Measurements from ENCODE around the gene CLPTM1.
"Not testable (repeated sequence)": the region's sequence is repeated elsewhere in the genome, so short reads cannot be mapped to it uniquely, and the experiment has no call there.

Gene CLPTM1

GRCh38 chr19:44913512-44914432, 41.4 kb upstream of the CLPTM1 start:
- peak overlapping the region; percentile 36 for H3K4me3 ChIP-seq (ENCODE audit: insufficient read depth, low read depth, low read length)
- H3K27ac ChIP-seq (ENCODE audit: insufficient read depth, low read depth, low read length, poor library complexity, severe bottlenecking); H3K36me3 ChIP-seq (ENCODE audit: control insufficient read depth, insufficient read depth, low read length); H3K4me1 ChIP-seq (ENCODE audit: control insufficient read depth, insufficient read depth, low read length); H3K27me3 ChIP-seq (ENCODE audit: control insufficient read depth, insufficient read depth, low read length, poor library complexity, severe bottlenecking); H3K9me3 ChIP-seq (ENCODE audit: control insufficient read depth, low read length): not testable (repeated sequence)
- 59 to 61% methylated on average over 23 of the region's 23 CpGs for WGBS, 2 experiments

- 2 to 4% methylated on average over 25 to 27 of the region's 28 CpGs for WGBS, 2 experiments
- Histone ChIP-seq H3K27ac (ENCODE audit: insufficient read depth, low read depth, low read length, poor library complexity, severe bottlenecking) (peak within 1 kb of the TSS; percentile 22), H3K4me3 (ENCODE audit: insufficient read depth, low read depth, low read length) (peak within 1 kb of the TSS; percentile 36)
- H3K4me1 ChIP-seq (ENCODE audit: control insufficient read depth, insufficient read depth, low read length); H3K9me3 ChIP-seq (ENCODE audit: control insufficient read depth, low read length); H3K36me3 ChIP-seq (ENCODE audit: control insufficient read depth, insufficient read depth, low read length); H3K27me3 ChIP-seq (ENCODE audit: control insufficient read depth, insufficient read depth, low read length, poor library complexity, severe bottlenecking): not testable (repeated sequence)
Observed at GRCh38 chr19:44914433-44915206, 40.6 kb upstream of the CLPTM1 start, which contains the start of gene APOC1. Gene APOC1, plus strand, starts transcription at chr19:44914608. Its CDS starts 284 bp downstream, at chr19:44914892.

- H3K27ac ChIP-seq (ENCODE audit: insufficient read depth, low read depth, low read length, poor library complexity, severe bottlenecking) = no peak overlapping the region
- WGBS, 2 experiments = 92 to 93% methylated on average over 8 of the region's 8 CpGs
Observed at GRCh38 chr19:44924243-44924725, 30.9 kb upstream of the CLPTM1 start.

GRCh38 chr19:44925114-44925891, 29.9 kb upstream of the CLPTM1 start:
- WGBS, 2 experiments = 87 to 90% methylated on average over 7 to 8 of the region's 8 CpGs

More at GRCh38 chr19:44924243-44924725, 30.9 kb upstream of the CLPTM1 start:
- Histone ChIP-seq H3K27me3 (ENCODE audit: control insufficient read depth, insufficient read depth, low read length, poor library complexity, severe bottlenecking) (no peaks in the 10 kb centered on the region), H3K9me3 (ENCODE audit: control insufficient read depth, low read length) (no peaks in the 10 kb centered on the region), H3K4me1 (ENCODE audit: control insufficient read depth, insufficient read depth, low read length) (no peaks in the 10 kb centered on the region), H3K36me3 (ENCODE audit: control insufficient read depth, insufficient read depth, low read length) (no peaks in the 10 kb centered on the region), H3K4me3 (ENCODE audit: insufficient read depth, low read depth, low read length) (no peak overlapping the region)

GRCh38 chr19:44926245-44927077, 28.7 kb upstream of the CLPTM1 start:
- not testable (repeated sequence) for H3K36me3 ChIP-seq (ENCODE audit: control insufficient read depth, insufficient read depth, low read length); H3K27me3 ChIP-seq (ENCODE audit: control insufficient read depth, insufficient read depth, low read length, poor library complexity, severe bottlenecking); H3K27ac ChIP-seq (ENCODE audit: insufficient read depth, low read depth, low read length, poor library complexity, severe bottlenecking); H3K4me1 ChIP-seq (ENCODE audit: control insufficient read depth, insufficient read depth, low read length); H3K9me3 ChIP-seq (ENCODE audit: control insufficient read depth, low read length); H3K4me3 ChIP-seq (ENCODE audit: insufficient read depth, low read depth, low read length)
- WGBS, 2 experiments = 72 to 81% methylated on average over 17 to 18 of the region's 19 CpGs

More at GRCh38 chr19:44925114-44925891, 29.9 kb upstream of the CLPTM1 start:
- no peaks in the 10 kb centered on the region for H3K27me3 ChIP-seq (ENCODE audit: control insufficient read depth, insufficient read depth, low read length, poor library complexity, severe bottlenecking)
- H3K4me3 ChIP-seq (ENCODE audit: insufficient read depth, low read depth, low read length) = no peak overlapping the region
- H3K4me1 ChIP-seq (ENCODE audit: control insufficient read depth, insufficient read depth, low read length) = no peaks in the 10 kb centered on the region
- no peak overlapping the region for H3K27ac ChIP-seq (ENCODE audit: insufficient read depth, low read depth, low read length, poor library complexity, severe bottlenecking)
- H3K36me3 ChIP-seq (ENCODE audit: control insufficient read depth, insufficient read depth, low read length) = no peaks in the 10 kb centered on the region
- no peaks in the 10 kb centered on the region for H3K9me3 ChIP-seq (ENCODE audit: control insufficient read depth, low read length)

- Histone ChIP-seq H3K9me3 (ENCODE audit: control insufficient read depth, low read length) (no peaks in the 10 kb centered on the region), H3K27ac (ENCODE audit: insufficient read depth, low read depth, low read length, poor library complexity, severe bottlenecking) (no peak overlapping the region), H3K4me1 (ENCODE audit: control insufficient read depth, insufficient read depth, low read length) (no peaks in the 10 kb centered on the region), H3K27me3 (ENCODE audit: control insufficient read depth, insufficient read depth, low read length, poor library complexity, severe bottlenecking) (no peaks in the 10 kb centered on the region), H3K36me3 (ENCODE audit: control insufficient read depth, insufficient read depth, low read length) (no peaks in the 10 kb centered on the region), H3K4me3 (ENCODE audit: insufficient read depth, low read depth, low read length) (no peak overlapping the region)
- 89 to 93% methylated on average over 5 of the region's 5 CpGs for WGBS, 2 experiments
Observed at GRCh38 chr19:44927746-44928145, 27.4 kb upstream of the CLPTM1 start.

GRCh38 chr19:44930088-44930487, 25.1 kb upstream of the CLPTM1 start:
- Histone ChIP-seq H3K27me3 (ENCODE audit: control insufficient read depth, insufficient read depth, low read length, poor library complexity, severe bottlenecking) (no peaks in the 10 kb centered on the region), H3K9me3 (ENCODE audit: control insufficient read depth, low read length) (no peaks in the 10 kb centered on the region), H3K27ac (ENCODE audit: insufficient read depth, low read depth, low read length, poor library complexity, severe bottlenecking) (no peak overlapping the region), H3K36me3 (ENCODE audit: control insufficient read depth, insufficient read depth, low read length) (no peaks in the 10 kb centered on the region), H3K4me3 (ENCODE audit: insufficient read depth, low read depth, low read length) (no peak overlapping the region), H3K4me1 (ENCODE audit: control insufficient read depth, insufficient read depth, low read length) (no peaks in the 10 kb centered on the region)
- 93 to 98% methylated on average over 7 of the region's 7 CpGs for WGBS, 2 experiments

- Histone ChIP-seq H3K36me3 (ENCODE audit: control insufficient read depth, insufficient read depth, low read length) (no peaks in the 10 kb centered on the region), H3K4me3 (ENCODE audit: insufficient read depth, low read depth, low read length) (no peak overlapping the region), H3K27ac (ENCODE audit: insufficient read depth, low read depth, low read length, poor library complexity, severe bottlenecking) (no peak overlapping the region), H3K4me1 (ENCODE audit: control insufficient read depth, insufficient read depth, low read length) (no peaks in the 10 kb centered on the region), H3K27me3 (ENCODE audit: control insufficient read depth, insufficient read depth, low read length, poor library complexity, severe bottlenecking) (no peaks in the 10 kb centered on the region), H3K9me3 (ENCODE audit: control insufficient read depth, low read length) (no peaks in the 10 kb centered on the region)
- WGBS, 2 experiments = 92 to 98% methylated on average over 4 of the region's 4 CpGs
Observed at GRCh38 chr19:44931541-44931940, 23.6 kb upstream of the CLPTM1 start.

- Histone ChIP-seq H3K4me3 (ENCODE audit: insufficient read depth, low read depth, low read length) (no peak overlapping the region), H3K9me3 (ENCODE audit: control insufficient read depth, low read length) (no peaks in the 10 kb centered on the region), H3K4me1 (ENCODE audit: control insufficient read depth, insufficient read depth, low read length) (no peaks in the 10 kb centered on the region), H3K27me3 (ENCODE audit: control insufficient read depth, insufficient read depth, low read length, poor library complexity, severe bottlenecking) (no peaks in the 10 kb centered on the region), H3K36me3 (ENCODE audit: control insufficient read depth, insufficient read depth, low read length) (no peaks in the 10 kb centered on the region), H3K27ac (ENCODE audit: insufficient read depth, low read depth, low read length, poor library complexity, severe bottlenecking) (no peak overlapping the region)
- WGBS, 2 experiments = 74 to 77% methylated on average over 5 of the region's 5 CpGs
Observed at GRCh38 chr19:44939668-44940067, 15.5 kb upstream of the CLPTM1 start.
